GM21576 (cell line): ENCODE measurements around the gene PABPC3.

ENCODE experiments used
- ATAC-seq: cut with Tn5 transposase; IDR thresholded peaks from one replicate; pipeline ENCODE4 v1.9.1; 2021; ENCODE audit warnings: mild to moderate bottlenecking, moderate library complexity; ENCODE audit not compliant: unreplicated experiment

PABPC3 gene

GRCh38 chr13:25110956-25111584, 15.1 kb downstream of the PABPC3 start:
- ATAC-seq = no peak

- ATAC-seq = no peak
Measured at GRCh38 chr13:25111585-25111956, 15.6 kb downstream of the PABPC3 start.

GRCh38 chr13:25112695-25113255, 16.8 kb downstream of the PABPC3 start:
- no peak for ATAC-seq

GRCh38 chr13:25114220-25114619, 18.3 kb downstream of the PABPC3 start:
- peak; percentile 76 for ATAC-seq

GRCh38 chr13:25116044-25116443, 20.1 kb downstream of the PABPC3 start:
- no peak for ATAC-seq

GRCh38 chr13:25117312-25117711, 21.4 kb downstream of the PABPC3 start:
- ATAC-seq = no peak

- ATAC-seq = no peak
Measured at GRCh38 chr13:25118378-25118905, 22.5 kb downstream of the PABPC3 start.

- ATAC-seq = no peak
Measured at GRCh38 chr13:25130944-25131343, 35.0 kb downstream of the PABPC3 start.

GRCh38 chr13:25131881-25132420, 36.0 kb downstream of the PABPC3 start:
- ATAC-seq = no peak

GRCh38 chr13:25132751-25133390, 36.9 kb downstream of the PABPC3 start:
- ATAC-seq = no peak

- no peak for ATAC-seq
Measured at GRCh38 chr13:25135896-25136295, 40.0 kb downstream of the PABPC3 start.

GRCh38 chr13:25136880-25137787, 41.2 kb downstream of the PABPC3 start:
- no peak for ATAC-seq

GRCh38 chr13:25137788-25138115, 41.8 kb downstream of the PABPC3 start:
- no peak for ATAC-seq

GRCh38 chr13:25141042-25141441, 45.1 kb downstream of the PABPC3 start:
- ATAC-seq = no peak

GRCh38 chr13:25143706-25144105, 47.8 kb downstream of the PABPC3 start:
- no peak for ATAC-seq

GRCh38 chr13:25147638-25148401, 51.9 kb downstream of the PABPC3 start:
- ATAC-seq = peak; percentile 75

GRCh38 chr13:25148402-25148771, 52.5 kb downstream of the PABPC3 start:
- ATAC-seq = no peak
